Measurements from ENCODE around the gene NEURL1B.

GRCh38 chr5:172718527-172719114, 77.6 kb downstream of the NEURL1B start:
- TF ChIP-seq CTCF (IDR thresholded peaks at IDR 0.05 in 8 of 11, conservative IDR thresholded peaks at IDR 0.05 in 3 of 11) (no peak), POLR2A (IDR thresholded peaks at IDR 0.05) (no peak), POLR2AphosphoS5 (IDR thresholded peaks at IDR 0.05) (no peak)

All from spleen (tissue), 7 donors.